IPS DF 4.7 (cell line): ENCODE data around the gene CFAP47.
"Not testable (repeated sequence)": the region's sequence is repeated elsewhere in the genome, so short reads cannot be mapped to it uniquely, and the experiment has no call there.

Experiments
- DNase-seq: peaks from one replicate; pipeline ENCODE4 v3.0.0-alpha.2; 2013; ENCODE audit warnings: low spot score; ENCODE audit errors: extremely low read depth

Gene CFAP47

GRCh38 chrX:36218801-36219200 lies 299.3 kb downstream of the CFAP47 start:
- DNase-seq = no peak

GRCh38 chrX:36234840-36235528 lies 315.4 kb downstream of the CFAP47 start:
- DNase-seq = not testable (repeated sequence)

- no peak for DNase-seq
Measured at GRCh38 chrX:36241397-36241796, 321.9 kb downstream of the CFAP47 start.

GRCh38 chrX:36266155-36266554 lies 346.6 kb downstream of the CFAP47 start:
- DNase-seq = no peak

- DNase-seq = no peak
Measured at GRCh38 chrX:36310136-36310535, 390.6 kb downstream of the CFAP47 start.

- no peak for DNase-seq
Measured at GRCh38 chrX:36314303-36314702, 394.8 kb downstream of the CFAP47 start.

GRCh38 chrX:36334572-36334971 lies 415.0 kb downstream of the CFAP47 start:
- no peak for DNase-seq

GRCh38 chrX:36336751-36337150 lies 417.2 kb downstream of the CFAP47 start:
- no peak for DNase-seq

- DNase-seq = no peak
Measured at GRCh38 chrX:36344301-36344700, 424.8 kb downstream of the CFAP47 start.

- no peak for DNase-seq
Measured at GRCh38 chrX:36348509-36348908, 429.0 kb downstream of the CFAP47 start.

GRCh38 chrX:36357855-36358254 lies 438.3 kb downstream of the CFAP47 start:
- no peak for DNase-seq

GRCh38 chrX:36364262-36364661 lies 444.7 kb downstream of the CFAP47 start:
- DNase-seq = no peak

- DNase-seq = no peak
Measured at GRCh38 chrX:36383495-36383894, 464.0 kb downstream of the CFAP47 start.

GRCh38 chrX:36388901-36389300 lies 469.4 kb downstream of the CFAP47 start:
- DNase-seq = no peak

- no peak for DNase-seq
Measured at GRCh38 chrX:36401774-36402173, 482.2 kb downstream of the CFAP47 start.

- DNase-seq = no peak
Measured at GRCh38 chrX:36407836-36408235, 488.3 kb downstream of the CFAP47 start.

GRCh38 chrX:36414056-36414455 lies 494.5 kb downstream of the CFAP47 start:
- no peak for DNase-seq

GRCh38 chrX:36422368-36422767 lies 502.8 kb downstream of the CFAP47 start:
- peak; percentile 7 for DNase-seq

GRCh38 chrX:36431819-36432218 lies 512.3 kb downstream of the CFAP47 start:
- DNase-seq = no peak

- DNase-seq = no peak
Measured at GRCh38 chrX:36434522-36434921, 515.0 kb downstream of the CFAP47 start.
